Measurements from ENCODE around the gene CRYGD.
"Not testable (repeated sequence)": the region's sequence is repeated elsewhere in the genome, so short reads cannot be mapped to it uniquely, and the experiment has no call there.

DNA sequence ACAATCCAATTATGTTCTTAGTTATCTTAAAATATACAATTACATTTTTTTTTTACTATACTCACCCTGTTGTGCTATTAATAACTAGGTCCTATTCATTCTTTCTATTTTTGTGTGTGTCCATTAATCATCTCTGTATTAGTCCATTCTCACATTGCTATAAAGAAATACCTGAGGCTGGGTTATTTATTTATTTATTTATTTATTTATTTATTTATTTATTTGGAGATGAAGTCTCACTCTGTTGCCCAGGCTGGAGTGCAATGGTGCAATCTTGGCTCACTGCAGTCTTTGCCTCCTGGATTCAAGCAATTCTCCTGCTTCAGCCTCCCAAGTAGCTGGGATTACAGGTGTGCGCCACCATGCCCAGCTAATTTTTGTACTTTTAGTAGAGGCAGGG is 25.6 kb downstream of the CRYGD start:
- TF ChIP-seq, protein P1, sequence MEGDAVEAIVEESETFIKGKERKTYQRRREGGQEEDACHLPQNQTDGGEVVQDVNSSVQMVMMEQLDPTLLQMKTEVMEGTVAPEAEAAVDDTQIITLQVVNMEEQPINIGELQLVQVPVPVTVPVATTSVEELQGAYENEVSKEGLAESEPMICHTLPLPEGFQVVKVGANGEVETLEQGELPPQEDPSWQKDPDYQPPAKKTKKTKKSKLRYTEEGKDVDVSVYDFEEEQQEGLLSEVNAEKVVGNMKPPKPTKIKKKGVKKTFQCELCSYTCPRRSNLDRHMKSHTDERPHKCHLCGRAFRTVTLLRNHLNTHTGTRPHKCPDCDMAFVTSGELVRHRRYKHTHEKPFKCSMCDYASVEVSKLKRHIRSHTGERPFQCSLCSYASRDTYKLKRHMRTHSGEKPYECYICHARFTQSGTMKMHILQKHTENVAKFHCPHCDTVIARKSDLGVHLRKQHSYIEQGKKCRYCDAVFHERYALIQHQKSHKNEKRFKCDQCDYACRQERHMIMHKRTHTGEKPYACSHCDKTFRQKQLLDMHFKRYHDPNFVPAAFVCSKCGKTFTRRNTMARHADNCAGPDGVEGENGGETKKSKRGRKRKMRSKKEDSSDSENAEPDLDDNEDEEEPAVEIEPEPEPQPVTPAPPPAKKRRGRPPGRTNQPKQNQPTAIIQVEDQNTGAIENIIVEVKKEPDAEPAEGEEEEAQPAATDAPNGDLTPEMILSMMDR (IDR thresholded peaks at IDR 0.05; ENCODE audit: extremely low read depth in 1 of 2, insufficient read depth in 1 of 2, low read depth in 1 of 2, low read length in 2 of 2) = not testable (repeated sequence)
- not testable (repeated sequence) for TF ChIP-seq POLR2A (IDR thresholded peaks at IDR 0.05; ENCODE audit: low read depth, low read length); EZH2 (IDR thresholded peaks at IDR 0.05; ENCODE audit: borderline replicate concordance, low read depth, low read length, severe bottlenecking)

Measured in endothelial cell of umbilical vein (primary cell).